T-helper 2 cell treated with Interferon-gamma antibody and Interleukin-4, amounts not matched to agents 100 ng/mL and 5 ng/mL, for 36 hours (primary cell): ENCODE results near the gene C16orf90. TPM values are rescaled to one million over a fixed set of nuclear protein-coding genes. Genes with fewer than 3 reads are reported as not detected.
"Not testable (repeated sequence)": the region's sequence is repeated elsewhere in the genome, so short reads cannot be mapped to it uniquely, and the experiment has no call there.

Experiments used
- intact Hi-C: fragments of 100-400 bp; cut with micrococcal nuclease; formaldehyde crosslinking; loops from one replicate; pipeline ENCODE4 v1.15.1; 2023
- total RNA-seq: library from RNA; stranded (reverse); gene quantifications from 2 replicates; pipeline ENCODE4 v1.2.3, GENCODE V29; 2022

The C16orf90 gene
- total RNA-seq, 1 donor from 2014 or later: not detected

DNA sequence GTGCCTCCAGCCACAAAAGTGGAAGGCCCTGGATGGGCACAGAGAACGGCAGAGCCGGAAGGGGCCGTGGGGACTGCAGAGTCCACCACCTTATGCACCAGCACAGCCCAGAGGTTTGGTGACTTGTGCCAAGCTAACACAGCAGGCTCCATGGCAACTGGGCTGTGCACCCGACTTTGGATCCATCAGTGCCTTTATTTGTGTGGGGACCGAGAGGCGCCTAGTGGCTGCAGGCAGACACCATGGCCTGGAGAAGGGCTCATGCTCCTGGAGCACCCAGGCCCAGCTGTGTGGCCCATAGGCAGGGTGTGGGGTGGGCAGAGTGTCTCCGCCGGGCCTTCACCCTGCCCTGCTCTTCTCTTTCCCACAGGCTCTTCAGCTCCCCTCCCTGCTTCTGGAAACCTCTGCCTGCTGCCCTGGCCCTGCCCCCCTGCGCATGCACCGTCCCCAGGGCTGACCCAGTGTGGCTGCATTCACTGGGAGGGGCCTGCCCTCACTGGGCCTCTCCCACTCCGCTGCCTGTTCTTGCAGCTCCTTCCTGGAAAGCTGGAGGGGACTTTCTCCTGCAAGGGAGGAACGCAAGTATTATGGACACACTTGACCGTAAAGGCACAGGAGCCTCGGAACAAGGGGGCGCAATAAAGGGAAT lies 10.1 kb downstream of the C16orf90 start:
- intact Hi-C loops: no loop called here

DNA sequence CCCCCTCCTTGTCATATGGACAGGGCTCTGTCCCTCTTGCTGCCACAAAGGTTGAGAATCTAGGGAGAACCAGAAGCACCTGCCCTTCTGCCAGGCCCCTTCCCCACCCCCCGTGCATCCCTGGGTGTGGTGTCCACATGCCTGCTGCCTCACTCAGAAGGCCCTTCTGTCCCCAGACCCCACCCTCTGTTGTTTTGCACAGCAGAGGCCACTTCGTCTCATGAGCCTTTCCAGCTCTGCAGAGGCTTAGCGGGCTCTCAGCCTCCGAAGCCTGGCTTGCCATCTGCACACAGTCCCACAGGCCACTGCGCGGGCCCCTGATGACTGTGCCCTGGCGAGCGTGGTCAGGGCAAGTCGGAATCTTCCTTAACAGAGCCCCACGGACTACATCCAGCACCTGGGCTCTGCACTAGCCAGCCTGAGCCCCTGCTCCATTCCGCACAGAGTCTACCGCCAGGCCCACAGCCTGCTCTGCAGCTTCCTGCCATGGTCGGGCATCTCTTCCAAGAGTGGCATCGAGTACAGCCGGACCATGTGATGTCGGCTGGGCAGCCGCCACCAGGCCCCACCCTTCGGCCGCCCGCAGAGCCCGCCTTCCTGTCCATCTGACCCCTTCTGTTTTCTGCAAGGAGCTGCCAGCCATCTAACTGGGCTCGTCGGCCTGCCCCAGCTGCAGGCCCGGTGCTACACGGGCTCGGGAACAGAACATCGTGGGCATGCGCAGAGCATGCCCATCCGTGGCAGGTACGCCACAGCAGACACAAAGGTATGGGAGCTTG lies 10.8 kb downstream of the C16orf90 start:
- intact Hi-C loops: no loop called here

DNA sequence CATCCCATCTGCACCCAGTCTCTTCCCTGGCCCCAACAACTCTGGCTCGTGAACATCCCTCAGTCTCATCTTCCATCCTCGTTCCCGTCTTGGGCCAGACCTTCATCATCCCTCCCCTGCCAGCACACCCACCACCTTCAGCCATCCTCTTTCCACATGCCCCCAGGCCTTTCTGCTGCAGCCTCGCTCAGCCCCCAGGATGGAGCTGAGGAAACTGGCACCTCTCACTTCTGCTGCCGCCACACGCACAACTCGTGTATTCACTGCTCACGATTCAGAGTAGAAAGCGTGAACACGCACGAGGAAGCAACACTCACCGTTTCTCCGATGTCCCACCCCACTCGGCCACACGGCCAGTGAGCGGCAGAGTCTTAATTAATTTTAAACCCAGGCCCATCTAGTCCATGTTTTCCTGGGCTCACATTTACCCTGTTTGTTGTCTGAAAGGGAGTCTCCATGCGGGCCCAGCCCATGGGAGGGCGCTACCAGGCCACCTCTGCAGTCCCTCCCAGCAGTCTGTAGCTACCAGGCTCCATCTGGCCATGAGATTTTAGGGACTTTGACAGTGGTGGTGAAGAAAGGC lies 12.5 kb downstream of the C16orf90 start:
- intact Hi-C loops: no loop called here

DNA sequence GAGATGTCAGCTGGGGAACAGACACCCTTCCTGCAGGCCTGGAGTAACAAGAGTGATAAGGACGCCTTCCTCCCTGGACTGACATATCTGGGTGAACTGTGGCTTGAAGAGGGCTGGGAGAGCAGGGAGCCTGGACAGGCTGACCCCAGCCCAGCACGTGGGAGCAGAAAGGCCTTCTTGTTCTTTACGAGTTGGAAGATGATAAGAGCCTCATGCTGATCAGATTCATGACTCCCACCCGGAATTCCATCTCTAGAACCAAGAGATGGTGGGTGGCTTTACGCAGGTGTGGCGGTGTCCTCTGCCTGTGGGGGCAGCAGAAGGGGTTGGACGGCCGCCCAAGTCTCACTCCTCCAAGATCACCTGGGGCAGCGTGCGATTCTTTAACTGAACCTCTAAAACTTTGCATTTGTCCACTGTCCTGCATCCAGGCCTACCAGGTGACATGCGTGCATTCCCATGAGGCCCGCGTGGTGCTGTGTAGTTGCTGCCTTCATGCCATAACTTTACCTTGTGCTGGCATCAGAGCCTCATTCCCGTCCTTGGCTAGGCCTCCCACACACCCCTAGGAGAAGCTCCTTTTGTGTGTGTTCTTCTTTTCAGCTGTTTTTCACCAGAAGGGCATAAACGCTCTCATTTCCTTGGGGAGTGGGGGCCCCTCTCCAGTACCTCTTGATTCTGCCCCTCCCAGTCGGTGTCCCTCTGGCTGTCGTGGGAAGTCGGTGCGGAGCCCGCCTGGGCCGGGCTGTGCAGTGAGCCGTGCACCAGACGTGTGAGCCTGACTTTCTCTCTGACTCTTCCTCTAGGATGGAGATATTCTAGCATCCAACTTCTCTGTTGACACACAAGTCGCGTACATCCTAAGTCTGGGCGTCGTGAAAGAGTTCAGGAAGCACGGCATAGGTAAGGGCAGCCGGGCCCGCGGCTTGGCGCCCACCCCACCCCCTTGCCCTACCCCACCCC lies 13.3 kb downstream of the C16orf90 start:
- intact Hi-C loops: no loop called here

DNA sequence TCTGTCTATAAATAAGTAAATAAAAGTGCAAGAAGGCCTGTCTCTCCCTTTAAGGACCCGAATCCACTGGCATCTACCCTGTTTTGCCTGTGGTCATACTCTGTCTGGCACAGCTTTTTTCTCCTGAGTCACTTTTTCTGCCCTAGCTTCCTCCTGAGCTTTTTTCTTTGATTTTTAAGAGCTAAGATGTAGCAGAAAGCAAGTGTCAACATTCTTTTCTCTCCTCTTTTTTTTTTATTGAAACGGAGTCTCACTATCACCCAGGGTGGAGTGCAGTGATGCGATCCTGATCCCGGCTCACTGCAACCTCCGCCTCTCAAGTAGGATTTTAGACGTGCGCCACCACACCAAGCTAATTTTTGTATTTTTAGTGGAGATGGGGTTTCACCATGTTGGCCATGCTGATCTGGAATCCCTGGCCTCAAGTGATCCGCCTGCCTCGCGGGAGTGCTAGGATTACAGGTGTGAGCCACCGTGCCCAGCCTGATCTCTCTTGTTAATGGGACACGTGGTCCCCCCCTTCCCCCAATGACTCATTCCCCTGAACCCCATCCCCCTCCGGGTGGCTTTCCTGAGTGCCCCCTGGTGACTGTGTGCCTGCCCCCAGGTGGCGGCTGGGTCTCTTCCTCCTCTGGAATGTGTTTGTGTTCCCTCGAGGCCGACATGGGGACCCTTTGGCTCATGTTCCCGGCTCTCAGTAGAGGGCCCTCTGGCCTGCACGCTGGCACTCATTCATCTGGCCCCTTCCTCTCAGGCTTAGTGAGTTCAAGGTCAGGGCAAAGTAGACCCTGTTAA lies 14.2 kb downstream of the C16orf90 start:
- intact Hi-C loops: no loop called here

DNA sequence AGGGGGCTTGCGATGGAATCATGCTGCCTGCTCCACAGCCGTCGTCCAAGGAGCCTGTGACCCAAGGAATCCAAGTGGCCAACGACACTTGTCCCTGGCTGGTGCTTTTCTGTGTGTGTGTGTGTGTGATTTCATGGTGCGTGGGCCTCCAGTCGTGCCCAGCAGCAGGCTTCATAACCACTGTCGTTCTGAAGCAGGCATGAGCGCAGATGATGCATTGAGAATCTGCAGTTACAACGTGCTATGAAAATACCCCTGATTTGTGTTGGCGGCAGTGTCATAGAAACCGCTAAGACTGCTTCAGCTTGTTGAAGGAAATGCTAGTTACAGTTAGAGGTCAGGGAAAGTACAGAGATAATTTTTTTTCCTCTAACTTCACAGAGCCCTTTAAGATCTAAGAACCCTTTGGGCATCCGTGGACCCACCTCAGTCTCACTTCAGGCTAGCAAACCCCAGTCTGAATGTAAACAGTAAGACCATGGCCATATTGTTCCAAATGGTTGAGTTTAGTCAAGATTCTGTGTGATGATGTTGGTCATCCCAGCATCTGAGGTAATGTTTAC lies 15.6 kb downstream of the C16orf90 start:
- intact Hi-C loops: no loop called here

DNA sequence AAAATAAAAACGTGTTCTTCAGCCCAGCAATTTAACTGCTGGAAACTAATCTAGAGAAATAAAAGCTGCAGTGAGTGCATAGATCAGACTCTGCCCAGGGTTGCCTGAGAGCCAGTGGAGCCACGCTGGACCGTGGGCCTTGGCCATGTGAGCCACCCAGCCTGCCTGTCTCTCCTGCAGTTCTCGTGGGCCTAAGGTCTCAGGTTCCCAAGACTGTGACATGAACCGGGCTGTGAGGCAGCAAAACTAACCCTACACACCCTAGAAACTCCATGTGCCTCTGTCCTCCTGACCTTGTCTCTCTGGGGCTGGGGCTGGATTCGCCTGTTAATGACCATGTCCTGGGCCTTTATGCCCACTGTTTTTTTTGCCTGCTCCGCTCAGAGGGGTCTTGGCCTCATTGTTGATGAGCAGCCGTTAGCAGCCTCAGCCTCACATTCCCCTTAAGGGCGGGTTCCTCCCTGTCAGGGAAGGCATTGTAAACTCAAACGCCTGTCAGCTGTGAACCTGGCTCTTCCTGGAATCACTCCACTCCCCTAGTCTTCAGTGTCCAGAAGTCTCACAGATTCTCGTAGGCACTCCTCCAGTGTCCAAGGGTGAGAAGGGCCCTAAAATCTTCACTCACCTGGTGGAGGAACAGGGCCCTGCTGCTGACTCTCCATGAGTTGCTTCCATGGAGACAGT lies 16.9 kb downstream of the C16orf90 start:
- intact Hi-C loops: no loop called here

DNA sequence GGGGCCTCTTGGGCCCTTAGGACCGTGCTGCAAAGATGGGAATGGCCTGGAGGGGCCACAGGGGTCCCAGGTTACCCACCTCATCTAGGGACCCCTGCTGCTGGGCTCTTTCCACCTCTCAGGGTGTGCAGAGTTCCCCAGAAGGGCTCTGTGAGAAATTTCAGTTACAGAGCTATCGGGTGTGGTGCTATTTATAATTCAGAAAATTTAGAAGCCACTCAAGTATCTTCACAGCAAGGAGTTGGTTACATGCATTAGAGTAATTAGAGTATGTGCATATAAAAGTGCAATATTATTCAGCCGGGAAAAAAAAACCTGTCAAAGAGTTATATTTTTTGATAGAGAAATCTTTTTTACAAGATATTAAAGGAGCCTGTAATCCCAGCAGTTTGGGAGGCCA lies 18.9 kb downstream of the C16orf90 start:
- intact Hi-C loops: no loop called here

DNA sequence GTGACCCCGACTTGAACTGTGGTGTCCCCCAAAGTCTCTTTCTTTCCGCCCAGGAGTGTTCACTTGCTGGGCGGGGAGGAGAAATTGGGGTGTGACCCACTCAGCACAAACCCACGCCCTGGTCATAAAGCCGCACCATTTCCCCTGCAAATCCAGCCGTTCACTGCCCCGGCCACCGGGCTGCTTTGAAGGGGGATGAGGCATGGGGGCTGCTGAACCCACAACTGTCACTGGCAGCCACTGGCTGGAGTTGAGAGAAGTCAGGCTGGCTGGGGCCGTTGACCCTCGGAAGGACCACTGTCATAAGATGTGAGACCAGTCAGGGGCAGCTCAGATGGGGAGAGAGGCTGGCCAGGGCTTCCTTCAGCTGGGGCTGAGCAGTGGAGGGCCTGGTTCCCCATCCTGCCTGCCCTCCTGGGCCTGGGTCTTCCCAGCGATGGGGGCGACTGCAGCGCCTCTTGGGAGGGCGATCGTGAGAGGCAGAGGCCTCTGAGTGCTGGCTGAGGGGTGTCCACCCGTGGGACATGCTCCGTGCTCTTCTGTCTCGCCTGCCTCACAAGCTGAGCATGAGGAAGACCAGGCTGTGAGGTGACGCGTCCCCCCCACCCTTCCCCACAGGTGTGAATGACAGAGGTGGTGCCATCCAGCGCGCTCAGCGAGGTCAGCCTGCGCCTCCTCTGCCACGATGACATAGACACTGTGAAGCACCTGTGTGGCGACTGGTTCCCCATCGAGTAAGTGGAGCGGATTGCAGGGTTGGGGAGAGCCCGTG lies 19.5 kb downstream of the C16orf90 start:
- intact Hi-C loops: no loop called here

DNA sequence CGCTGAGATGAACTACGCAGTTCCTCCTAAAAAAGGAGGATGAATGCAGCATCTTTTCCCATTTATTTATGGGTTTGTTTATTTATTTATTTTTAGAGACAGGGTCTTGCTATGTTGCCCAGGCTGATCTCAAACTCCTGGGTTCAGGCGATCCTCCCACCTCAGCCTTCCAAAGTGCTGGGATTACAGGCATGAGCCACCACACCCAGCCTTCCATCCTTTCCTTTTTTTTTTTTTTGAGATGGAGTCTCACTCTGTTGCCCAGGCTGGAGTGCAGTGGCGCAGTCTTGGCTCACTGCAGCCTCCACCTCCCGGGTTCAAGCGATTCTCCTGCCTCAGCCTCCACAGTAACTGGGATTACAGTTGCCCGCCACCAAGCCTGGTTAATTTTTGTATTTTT lies 20.4 kb downstream of the C16orf90 start:
- intact Hi-C loops: not testable (repeated sequence)

DNA sequence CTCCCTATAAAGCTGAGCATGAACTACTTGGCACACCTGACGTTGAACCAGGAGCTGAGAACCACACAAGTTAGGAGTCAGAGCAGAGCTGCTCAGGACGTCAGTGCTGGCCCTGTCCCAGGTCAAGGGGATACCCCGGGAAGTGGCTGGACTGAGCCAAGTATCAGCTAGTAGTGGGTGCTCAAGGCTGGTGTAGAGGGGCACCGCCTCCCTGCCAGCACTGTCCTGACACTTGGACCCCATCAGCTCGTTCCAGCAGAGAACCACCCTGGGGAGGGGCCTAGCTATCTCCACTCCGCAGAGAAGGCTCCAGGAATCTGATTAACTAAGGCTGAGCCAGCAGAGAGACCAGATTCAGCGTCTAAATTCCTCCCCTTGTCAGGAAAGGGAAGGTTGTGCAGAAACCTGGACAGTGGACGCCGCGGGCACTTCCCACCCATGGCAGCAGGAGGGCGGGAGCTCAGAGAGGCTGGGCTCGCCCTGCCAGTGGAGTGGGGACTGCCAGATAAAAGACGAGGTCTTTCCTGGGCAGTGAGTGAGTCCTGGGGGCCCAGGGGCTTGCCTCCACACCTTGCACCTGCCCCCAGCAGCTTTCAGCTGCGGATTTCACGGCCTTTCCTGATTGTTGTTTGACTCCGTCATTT lies 21.0 kb downstream of the C16orf90 start:
- intact Hi-C loops: no loop called here

DNA sequence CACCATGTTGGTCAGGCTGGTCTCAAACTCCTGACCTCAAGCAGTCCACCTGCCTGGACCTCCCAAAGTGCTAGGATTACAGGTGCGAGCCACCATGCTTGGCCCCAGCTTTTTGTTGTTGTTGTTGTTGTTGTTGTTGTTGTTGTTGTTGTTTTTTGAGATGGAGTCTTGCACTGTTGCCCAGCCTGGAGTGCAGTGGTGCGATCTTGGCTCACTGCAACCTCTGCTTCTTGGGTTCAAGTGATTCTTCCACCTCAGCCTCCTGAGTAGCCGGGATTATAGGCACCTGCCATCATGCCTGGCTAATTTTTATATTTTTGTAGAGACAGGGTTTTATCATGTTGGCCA lies 21.7 kb downstream of the C16orf90 start:
- intact Hi-C loops: not testable (repeated sequence)

DNA sequence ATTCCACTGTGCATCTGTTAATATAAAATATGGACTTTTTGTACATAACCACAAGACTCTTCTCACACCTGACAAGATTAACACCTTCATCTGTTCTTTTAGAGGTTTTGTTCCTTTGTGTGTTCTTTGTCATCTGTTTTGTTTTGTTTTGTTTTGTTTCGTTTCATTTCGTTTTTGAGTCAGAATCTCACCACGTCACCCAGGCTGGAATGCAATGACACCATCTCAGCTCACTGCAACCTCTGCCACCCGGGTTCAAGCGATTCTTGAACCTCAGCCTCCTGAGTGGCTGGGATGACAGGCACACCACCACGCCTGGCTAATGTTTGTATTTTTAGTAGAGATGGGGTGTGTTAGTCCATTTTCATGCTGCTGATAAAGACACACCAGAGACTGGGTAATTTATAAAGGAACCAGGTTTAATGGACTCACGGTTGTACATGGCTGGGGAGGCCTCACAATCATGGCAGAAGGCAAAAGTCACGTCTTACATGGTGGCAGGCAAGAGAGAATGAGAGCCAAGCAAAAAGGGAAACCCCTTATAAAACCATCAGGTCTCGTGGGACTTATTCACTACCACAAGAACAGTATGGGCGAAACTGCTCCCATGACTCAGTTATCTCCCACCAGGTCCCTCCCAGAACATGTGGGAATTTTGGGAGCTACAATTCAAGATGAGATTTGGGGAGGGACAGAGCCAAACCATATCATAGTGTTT lies 22.3 kb downstream of the C16orf90 start:
- intact Hi-C loops: no loop called here

DNA sequence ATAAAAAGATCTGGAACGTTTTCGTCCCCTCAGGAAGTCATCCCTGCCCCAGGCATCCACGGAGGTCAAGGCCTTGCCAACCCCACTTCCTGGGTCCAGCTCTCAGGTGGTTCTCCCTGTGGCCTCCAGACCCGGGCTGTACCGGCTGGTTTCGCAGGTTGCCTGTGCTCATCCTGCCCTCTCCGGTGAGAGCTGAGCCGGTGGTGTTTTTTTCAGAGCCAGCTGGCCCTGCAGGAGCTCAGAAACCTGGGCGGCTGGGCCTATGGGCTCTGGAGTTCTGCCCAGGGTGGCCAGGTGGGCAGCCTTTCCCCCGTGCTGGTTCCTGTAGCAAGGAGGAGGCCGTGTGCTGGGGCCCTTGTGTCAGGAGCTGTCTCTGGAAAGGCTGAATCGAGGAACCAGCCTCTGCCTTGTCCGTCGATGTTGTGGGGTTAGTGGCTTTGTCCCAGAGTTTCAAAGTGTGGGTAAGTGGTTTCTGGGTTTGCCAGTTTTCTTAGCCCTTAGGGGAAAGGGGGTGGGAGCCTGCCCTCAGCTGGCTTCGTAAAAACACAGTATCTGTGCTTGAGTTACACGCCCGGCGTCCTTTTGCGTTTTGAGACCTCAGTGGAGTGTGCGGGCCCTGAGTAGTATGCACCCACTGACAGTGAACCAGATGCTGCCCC lies 23.6 kb downstream of the C16orf90 start:
- intact Hi-C loops: no loop called here

DNA sequence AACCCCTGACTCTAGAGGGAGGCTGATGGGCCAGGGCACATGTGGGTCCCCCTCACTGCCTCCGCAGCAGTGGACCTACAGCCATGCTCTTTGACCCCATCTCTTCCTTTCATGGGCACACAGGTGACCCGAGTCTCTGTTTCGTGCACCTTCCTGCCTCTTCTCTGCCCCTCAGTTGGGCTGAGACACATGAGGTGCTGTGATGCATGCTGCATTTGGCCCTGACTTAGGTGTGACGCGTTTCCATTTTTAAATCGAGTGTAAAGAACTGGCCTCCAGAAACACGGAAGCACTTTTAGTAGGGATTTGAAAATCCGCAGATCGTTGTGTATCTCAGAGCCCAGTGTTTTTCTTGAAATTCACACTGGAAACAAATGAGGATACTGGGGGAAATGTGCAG lies 24.6 kb downstream of the C16orf90 start:
- intact Hi-C loops: no loop called here

DNA sequence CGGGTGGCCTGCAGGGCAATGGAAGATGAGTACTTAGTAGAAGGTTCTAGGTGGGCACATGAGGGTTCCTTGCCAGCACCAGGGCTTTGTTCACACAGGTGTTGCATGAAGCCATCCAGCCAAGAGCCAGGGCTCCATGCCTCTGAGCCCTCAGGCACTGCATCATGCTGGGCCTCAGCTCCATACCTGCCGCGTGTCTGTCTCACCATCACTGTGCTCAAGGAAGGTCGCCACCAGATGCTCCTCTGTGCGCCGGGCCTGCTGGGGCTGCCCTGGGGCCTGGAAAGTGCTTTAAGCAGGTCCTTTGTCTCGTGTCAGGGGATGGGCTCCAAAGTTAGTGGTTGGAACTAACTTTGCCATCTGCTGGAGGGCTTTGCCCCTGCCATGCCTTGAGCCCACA lies 25.6 kb downstream of the C16orf90 start:
- intact Hi-C loops: no loop called here

DNA sequence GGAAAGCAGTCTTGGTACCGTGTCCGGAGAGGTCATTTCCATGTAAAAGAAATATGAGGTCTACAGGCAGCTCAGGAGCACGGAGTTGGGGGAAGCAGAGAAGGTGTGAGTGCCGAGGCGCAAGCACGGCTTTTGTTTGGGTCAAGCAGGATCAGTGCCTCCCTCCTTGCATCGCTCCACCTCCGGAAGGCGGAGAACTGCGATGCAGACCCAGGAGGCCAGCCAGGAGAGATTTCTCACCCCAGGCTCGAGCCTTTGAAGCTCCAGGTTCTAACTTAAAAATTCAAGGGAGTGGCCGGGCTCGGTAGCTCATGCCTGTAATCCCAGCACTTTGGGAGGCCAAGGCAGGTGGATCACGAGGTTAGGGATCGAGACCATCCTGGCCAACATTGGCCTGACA lies 26.8 kb downstream of the C16orf90 start:
- intact Hi-C loops: no loop called here
